Measurements from ENCODE around the gene ANKS1B. TPM values are rescaled to one million over a fixed set of nuclear protein-coding genes. Genes with fewer than 3 reads are reported as not detected.

The ANKS1B gene
- total RNA-seq, 2 experiments from 2014 or later, result not detected

DNA sequence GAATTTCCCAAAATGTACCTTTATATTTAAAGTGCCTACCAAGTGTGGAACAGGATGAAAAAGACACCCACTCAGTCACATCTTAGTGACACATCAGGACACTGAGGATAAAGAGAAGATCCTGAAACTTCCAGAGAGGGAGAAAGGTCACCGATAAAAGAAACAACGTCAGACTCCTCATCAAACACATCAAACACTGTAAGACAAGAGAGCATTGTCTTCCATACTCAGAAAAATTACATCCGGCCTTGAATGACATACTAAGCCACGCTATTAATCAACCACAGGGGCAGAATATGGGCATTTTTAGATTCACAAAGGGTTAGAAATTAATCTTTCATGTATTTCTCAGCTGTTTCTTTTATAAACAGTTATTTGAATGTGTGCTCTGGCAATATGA, 849.4 kb downstream of the ANKS1B start:
- Mint-ChIP-seq H3K36me3 (ENCODE audit: low read depth) (no peaks in the 10 kb centered on the region), H3K4me1 (ENCODE audit: low read depth) (no peaks in the 10 kb centered on the region), H3K27ac (no peak overlapping the region), H3K4me3 (no peak overlapping the region), H3K27me3 (ENCODE audit: low read depth) (no peaks in the 10 kb centered on the region), H3K9me3 (no peaks in the 10 kb centered on the region)
- intact Hi-C loops (cut with micrococcal nuclease), result no loop called here
- CTCF ChIA-PET, result no interaction called here
- no peak for DNase-seq

DNA sequence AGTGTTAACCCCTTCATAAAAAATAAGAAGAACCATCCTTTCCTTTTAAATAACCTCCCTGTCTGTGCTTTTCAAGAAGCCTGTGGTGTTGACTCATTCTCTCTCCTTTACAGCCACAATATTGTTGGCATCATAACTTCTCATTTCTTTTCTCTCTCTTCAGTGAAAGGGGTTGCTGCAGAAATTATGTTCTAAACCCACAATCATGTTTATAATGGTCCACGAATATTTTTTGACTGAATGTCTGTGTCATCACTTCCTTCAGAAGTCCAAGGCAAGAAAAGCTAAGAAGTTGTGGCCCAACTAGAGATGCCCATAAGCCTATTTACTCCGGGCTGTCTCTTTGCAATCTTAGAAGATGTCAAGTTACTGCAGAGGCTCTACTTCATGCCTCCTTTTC, 851.3 kb downstream of the ANKS1B start:
- intact Hi-C loops (cut with micrococcal nuclease), result no loop called here
- H3K4me3 Mint-ChIP-seq, result no peak overlapping the region
- no peaks in the 10 kb centered on the region for H3K4me1 Mint-ChIP-seq (ENCODE audit: low read depth)
- CTCF ChIA-PET, result no interaction called here
- H3K27ac Mint-ChIP-seq, result no peak overlapping the region
- no peaks in the 10 kb centered on the region for H3K27me3 Mint-ChIP-seq (ENCODE audit: low read depth)
- H3K9me3 Mint-ChIP-seq, result no peaks in the 10 kb centered on the region
- no peaks in the 10 kb centered on the region for H3K36me3 Mint-ChIP-seq (ENCODE audit: low read depth)
- no peak for DNase-seq

DNA sequence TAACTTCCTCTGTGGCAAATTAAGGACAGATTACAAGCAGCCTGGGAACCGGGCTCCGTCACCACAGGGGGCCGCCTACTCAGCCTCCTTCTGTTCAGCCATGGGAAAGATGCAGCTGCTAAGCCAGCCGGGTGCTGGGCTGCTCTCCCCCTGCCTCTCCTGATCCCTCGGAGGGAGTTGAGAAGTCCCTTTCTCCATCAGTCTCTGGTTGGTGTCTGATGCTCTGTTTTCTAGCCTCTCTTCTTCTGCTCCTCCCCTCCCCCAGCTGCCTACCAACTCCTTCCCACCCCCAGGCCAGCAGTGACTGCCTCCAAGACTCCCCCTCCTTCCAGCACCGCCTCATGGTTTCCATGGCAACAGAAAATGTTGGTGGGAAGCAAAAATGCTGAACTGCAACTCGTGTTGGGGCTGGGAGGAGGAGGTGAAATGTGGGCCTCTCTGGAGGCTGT, 853.0 kb downstream of the ANKS1B start:
- Mint-ChIP-seq H3K9me3 (no peaks in the 10 kb centered on the region), H3K4me1 (ENCODE audit: low read depth) (no peaks in the 10 kb centered on the region), H3K36me3 (ENCODE audit: low read depth) (no peaks in the 10 kb centered on the region), H3K27me3 (ENCODE audit: low read depth) (no peaks in the 10 kb centered on the region), H3K27ac (no peak overlapping the region), H3K4me3 (no peak overlapping the region)
- DNase-seq, result no peak
- intact Hi-C loops (cut with micrococcal nuclease), result no loop called here
- CTCF ChIA-PET, result no interaction called here

DNA sequence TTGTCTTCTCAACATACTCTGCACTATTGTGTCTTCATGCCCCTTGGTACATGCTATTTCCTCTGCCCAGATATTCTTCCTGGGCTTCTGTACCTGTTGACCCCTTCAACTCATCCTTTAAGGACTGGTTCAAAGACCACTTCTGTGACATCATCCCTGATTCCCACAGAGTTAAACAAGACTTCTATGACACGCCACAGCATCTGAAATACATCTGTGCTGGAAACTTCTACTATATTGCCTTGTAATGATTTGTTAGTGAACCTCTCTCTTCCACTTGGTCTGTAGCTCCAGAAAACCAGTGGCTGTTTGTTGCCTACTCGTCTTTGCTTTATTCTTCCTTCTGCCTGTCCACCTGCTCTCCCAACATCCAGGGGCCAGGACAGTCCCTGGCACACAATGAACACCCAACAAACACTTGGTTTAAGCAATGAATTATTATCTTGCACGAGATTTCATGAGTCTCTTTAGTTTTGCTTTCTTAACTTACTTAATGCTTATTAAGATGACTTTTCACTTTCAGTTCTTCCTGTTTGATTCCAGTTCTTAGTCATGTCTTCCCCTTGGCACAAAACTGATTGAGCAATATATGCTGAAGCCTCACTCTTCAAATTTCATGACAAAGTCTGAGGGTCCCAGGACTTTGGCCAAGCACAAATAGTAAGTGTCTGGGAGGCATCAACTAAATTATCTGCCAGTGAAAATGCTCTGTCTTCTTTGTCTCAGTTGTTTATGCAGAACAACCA, 853.8 kb downstream of the ANKS1B start:
- H3K4me1 Mint-ChIP-seq (ENCODE audit: low read depth), result no peaks in the 10 kb centered on the region
- DNase-seq, result no peak
- H3K36me3 Mint-ChIP-seq (ENCODE audit: low read depth), result no peaks in the 10 kb centered on the region
- no peaks in the 10 kb centered on the region for H3K27me3 Mint-ChIP-seq (ENCODE audit: low read depth)
- no peaks in the 10 kb centered on the region for H3K9me3 Mint-ChIP-seq
- no peak overlapping the region for H3K27ac Mint-ChIP-seq
- H3K4me3 Mint-ChIP-seq, result no peak overlapping the region
- intact Hi-C loops (cut with micrococcal nuclease), result no loop called here
- CTCF ChIA-PET, result no interaction called here

DNA sequence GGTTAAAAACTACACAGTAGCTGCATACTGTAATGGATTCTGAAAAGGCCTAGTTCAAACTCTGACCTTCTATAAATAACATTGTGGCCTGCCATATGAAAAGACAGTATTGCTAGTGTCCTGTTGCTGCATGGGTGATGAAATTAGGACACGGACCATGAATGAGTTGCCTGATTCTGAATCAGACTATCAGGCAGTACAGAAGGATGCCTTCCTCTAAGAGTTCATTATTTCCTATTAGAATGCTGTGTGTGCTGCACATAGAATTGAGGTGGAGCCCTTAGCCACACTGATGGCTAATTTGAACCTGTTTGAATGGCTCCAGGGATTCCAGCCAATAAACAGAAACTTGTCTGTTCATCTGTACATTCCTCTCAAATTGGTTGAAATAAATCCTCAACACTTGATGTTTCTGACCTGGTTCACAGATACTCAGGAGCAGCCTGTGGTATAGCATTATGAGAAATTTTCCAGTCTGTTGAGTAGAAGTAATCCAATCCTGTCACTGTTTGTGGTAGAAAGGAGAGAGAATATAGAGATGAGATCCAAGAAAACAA, 856.4 kb downstream of the ANKS1B start:
- CTCF ChIA-PET, result no interaction called here
- H3K27ac Mint-ChIP-seq, result no peak overlapping the region
- H3K9me3 Mint-ChIP-seq, result no peaks in the 10 kb centered on the region
- no peaks in the 10 kb centered on the region for H3K36me3 Mint-ChIP-seq (ENCODE audit: low read depth)
- H3K4me1 Mint-ChIP-seq (ENCODE audit: low read depth), result no peaks in the 10 kb centered on the region
- intact Hi-C loops (cut with micrococcal nuclease), result no loop called here
- H3K4me3 Mint-ChIP-seq, result no peak overlapping the region
- no peaks in the 10 kb centered on the region for H3K27me3 Mint-ChIP-seq (ENCODE audit: low read depth)
- DNase-seq, result no peak

DNA sequence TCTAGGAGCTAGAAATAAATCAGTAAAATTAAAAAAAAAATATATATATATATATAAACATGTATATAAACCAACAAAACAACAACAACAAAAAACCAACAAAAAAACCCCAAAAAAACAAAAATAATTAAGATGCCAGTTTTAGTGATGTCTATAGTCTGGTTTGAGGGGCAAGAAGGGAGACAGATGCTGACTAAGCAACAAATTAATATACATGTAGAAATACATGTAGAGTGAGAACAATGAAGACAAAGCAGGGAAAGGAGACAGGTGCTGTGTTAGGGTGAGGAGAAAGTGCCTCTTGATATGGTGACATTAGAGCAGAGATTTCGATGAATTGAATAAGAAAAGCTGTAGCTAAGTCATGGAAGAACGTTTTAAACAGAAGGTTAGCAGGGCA, 861.8 kb downstream of the ANKS1B start:
- CTCF ChIA-PET, result interaction anchor here (0.6 kb wide), 1 partner anchor 32 kb away, joined by 3 read pairs; no protein-coding TSS in a partner anchor
- DNase-seq, result no peak
- no peak overlapping the region for H3K27ac Mint-ChIP-seq

GRCh38 chr12:99122496-99122895, 862.2 kb downstream of the ANKS1B start:
- Mint-ChIP-seq H3K9me3 (no peaks in the 10 kb centered on the region), H3K27me3 (ENCODE audit: low read depth) (no peaks in the 10 kb centered on the region), H3K4me3 (no peak overlapping the region), H3K4me1 (ENCODE audit: low read depth) (no peaks in the 10 kb centered on the region), H3K36me3 (ENCODE audit: low read depth) (no peaks in the 10 kb centered on the region), H3K27ac (no peak overlapping the region)
- CTCF ChIA-PET, result interaction anchor here (0.6 kb wide), 1 partner anchor 31 kb away, joined by 3 read pairs; no protein-coding TSS in a partner anchor
- DNase-seq, result no peak
- intact Hi-C loops (cut with micrococcal nuclease), result no loop called here

More for the DNA sequence above, 861.8 kb downstream of the ANKS1B start:
- Mint-ChIP-seq H3K36me3 (ENCODE audit: low read depth) (no peaks in the 10 kb centered on the region), H3K9me3 (no peaks in the 10 kb centered on the region), H3K4me1 (ENCODE audit: low read depth) (no peaks in the 10 kb centered on the region), H3K4me3 (no peak overlapping the region), H3K27me3 (ENCODE audit: low read depth) (no peaks in the 10 kb centered on the region)
- intact Hi-C loops (cut with micrococcal nuclease), result no loop called here

GRCh38 chr12:99121546-99121945, 863.2 kb downstream of the ANKS1B start:
- CTCF ChIA-PET, result no interaction called here

GRCh38 chr12:99119943-99120342, 864.8 kb downstream of the ANKS1B start:
- no peaks in the 10 kb centered on the region for H3K4me1 Mint-ChIP-seq (ENCODE audit: low read depth)
- intact Hi-C loops (cut with micrococcal nuclease), result no loop called here
- no peaks in the 10 kb centered on the region for H3K36me3 Mint-ChIP-seq (ENCODE audit: low read depth)
- H3K27ac Mint-ChIP-seq, result no peak overlapping the region
- no peaks in the 10 kb centered on the region for H3K27me3 Mint-ChIP-seq (ENCODE audit: low read depth)
- H3K4me3 Mint-ChIP-seq, result no peak overlapping the region
- CTCF ChIA-PET, result no interaction called here
- DNase-seq, result no peak
- no peaks in the 10 kb centered on the region for H3K9me3 Mint-ChIP-seq

More at GRCh38 chr12:99121546-99121945, 863.2 kb downstream of the ANKS1B start:
- Mint-ChIP-seq H3K36me3 (ENCODE audit: low read depth) (no peaks in the 10 kb centered on the region), H3K9me3 (no peaks in the 10 kb centered on the region), H3K27ac (no peak overlapping the region), H3K27me3 (ENCODE audit: low read depth) (no peaks in the 10 kb centered on the region), H3K4me3 (no peak overlapping the region), H3K4me1 (ENCODE audit: low read depth) (no peaks in the 10 kb centered on the region)
- intact Hi-C loops (cut with micrococcal nuclease), result no loop called here
- no peak for DNase-seq

DNA sequence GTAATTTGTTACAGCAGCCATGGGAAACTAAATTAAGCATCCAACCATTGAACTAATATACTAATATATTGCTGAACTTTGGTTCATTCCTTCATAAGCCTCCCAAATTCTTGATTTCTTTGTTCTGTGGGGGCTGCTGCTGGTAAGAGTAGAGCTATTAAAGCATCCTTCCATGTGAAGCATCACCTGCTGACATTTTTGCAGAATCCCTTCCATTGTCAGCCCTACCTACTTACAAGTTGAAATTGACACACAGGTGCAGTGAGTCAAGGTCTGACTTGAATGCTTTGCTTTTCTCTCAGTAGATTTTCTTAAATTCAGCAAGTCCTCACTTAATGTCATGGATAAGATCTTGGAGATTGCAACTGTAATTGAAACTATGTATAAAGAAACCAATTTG, 865.3 kb downstream of the ANKS1B start:
- no peaks in the 10 kb centered on the region for H3K9me3 Mint-ChIP-seq
- H3K27me3 Mint-ChIP-seq (ENCODE audit: low read depth), result no peaks in the 10 kb centered on the region
- H3K36me3 Mint-ChIP-seq (ENCODE audit: low read depth), result no peaks in the 10 kb centered on the region
- intact Hi-C loops (cut with micrococcal nuclease), result no loop called here
- no peak overlapping the region for H3K27ac Mint-ChIP-seq
- CTCF ChIA-PET, result no interaction called here
- no peaks in the 10 kb centered on the region for H3K4me1 Mint-ChIP-seq (ENCODE audit: low read depth)
- DNase-seq, result no peak
- no peak overlapping the region for H3K4me3 Mint-ChIP-seq

GRCh38 chr12:99111600-99111999, 873.1 kb downstream of the ANKS1B start:
- CTCF ChIA-PET, result interaction anchor here (0.6 to 0.7 kb wide), 2 partner anchors 123 to 359 kb away, joined by 3 read pairs; no protein-coding TSS in a partner anchor
- H3K27ac Mint-ChIP-seq, result no peak overlapping the region
- no peaks in the 10 kb centered on the region for H3K27me3 Mint-ChIP-seq (ENCODE audit: low read depth)
- H3K9me3 Mint-ChIP-seq, result no peaks in the 10 kb centered on the region
- no peak overlapping the region for H3K4me3 Mint-ChIP-seq
- no peaks in the 10 kb centered on the region for H3K4me1 Mint-ChIP-seq (ENCODE audit: low read depth)
- no peaks in the 10 kb centered on the region for H3K36me3 Mint-ChIP-seq (ENCODE audit: low read depth)
- DNase-seq, result no peak
- intact Hi-C loops (cut with micrococcal nuclease), result no loop called here

GRCh38 chr12:99110868-99111267, 873.9 kb downstream of the ANKS1B start:
- Mint-ChIP-seq H3K36me3 (ENCODE audit: low read depth) (no peaks in the 10 kb centered on the region), H3K4me3 (no peak overlapping the region), H3K4me1 (ENCODE audit: low read depth) (no peaks in the 10 kb centered on the region), H3K27me3 (ENCODE audit: low read depth) (no peaks in the 10 kb centered on the region), H3K9me3 (no peaks in the 10 kb centered on the region), H3K27ac (no peak overlapping the region)
- intact Hi-C loops (cut with micrococcal nuclease), result no loop called here
- CTCF ChIA-PET, result interaction anchor here (0.7 kb wide), 1 partner anchor 360 kb away, joined by 3 read pairs; no protein-coding TSS in a partner anchor
- no peak for DNase-seq

- CTCF ChIA-PET, result no interaction called here
- intact Hi-C loops (cut with micrococcal nuclease), result no loop called here
- no peaks in the 10 kb centered on the region for H3K4me1 Mint-ChIP-seq (ENCODE audit: low read depth)
- H3K36me3 Mint-ChIP-seq (ENCODE audit: low read depth), result no peaks in the 10 kb centered on the region
- no peaks in the 10 kb centered on the region for H3K27me3 Mint-ChIP-seq (ENCODE audit: low read depth)
- no peaks in the 10 kb centered on the region for H3K9me3 Mint-ChIP-seq
- H3K4me3 Mint-ChIP-seq, result no peak overlapping the region
- no peak for DNase-seq
- no peak overlapping the region for H3K27ac Mint-ChIP-seq
Observed at GRCh38 chr12:99110212-99110611, 874.5 kb downstream of the ANKS1B start.

All from activated naive CD4-positive, alpha-beta T cell treated with anti-CD3 and anti-CD28 coated beads for 36 hours (primary cell).